Activated naive CD8-positive, alpha-beta T cell treated with anti-CD3 and anti-CD28 coated beads, Interleukin-2, amount 50 U/mL, for 24 hours (primary cell): Measurements from ENCODE around the gene ANKFN1.

Source experiments
- ATAC-seq: fragments of 150-1000 bp; cut with Tn5 transposase; one replicate; pipeline ENCODE4 v1.10.0; 2021
- DNase-seq: peaks from one replicate; pipeline ENCODE4 v3.0.0; 2021
- H3K27ac Mint-ChIP-seq: one replicate; pipeline ENCODE4 v1.8.0; 2021; ENCODE audit warnings: mild to moderate bottlenecking, mixed read lengths
- H3K27me3 Mint-ChIP-seq: one replicate; pipeline ENCODE4 v1.8.0; 2021; ENCODE audit warnings: mixed read lengths
- H3K36me3 Mint-ChIP-seq: one replicate; pipeline ENCODE4 v1.8.0; 2021; ENCODE audit warnings: low read depth, mixed read lengths
- H3K4me1 Mint-ChIP-seq: one replicate; pipeline ENCODE4 v1.8.0; 2021; ENCODE audit warnings: mixed read lengths
- H3K4me3 Mint-ChIP-seq: one replicate; pipeline ENCODE4 v1.8.0; 2021; ENCODE audit warnings: mild to moderate bottlenecking, moderate library complexity, mixed read lengths
- H3K9me3 Mint-ChIP-seq: one replicate; pipeline ENCODE4 v1.8.0; 2021; ENCODE audit warnings: mixed read lengths

The ANKFN1 gene

DNA sequence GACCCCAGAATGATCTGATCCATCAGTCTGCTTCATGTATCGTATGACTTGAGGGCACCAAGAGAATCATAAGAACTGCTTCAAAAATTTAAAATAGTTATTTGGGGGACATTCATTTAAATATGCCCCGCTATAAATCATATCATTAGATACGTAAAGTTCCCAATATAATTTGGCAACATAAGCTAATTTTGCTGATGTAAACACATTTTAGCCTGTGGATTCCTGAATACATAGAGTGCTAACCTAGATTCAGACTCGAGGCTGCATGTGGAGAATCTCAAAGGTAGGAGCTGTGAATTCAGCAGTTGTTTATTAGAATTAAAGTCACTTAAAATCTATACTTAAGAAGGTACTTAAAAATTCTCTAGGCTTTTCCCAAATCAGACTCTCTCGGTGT lies 24.9 kb downstream of the ANKFN1 start:
- ATAC-seq (no peak), DNase-seq (no peak)
- no peaks in the 10 kb centered on the region for H3K36me3 Mint-ChIP-seq
- H3K4me3 Mint-ChIP-seq: no peak overlapping the region
- H3K9me3 Mint-ChIP-seq: no peaks in the 10 kb centered on the region
- H3K4me1 Mint-ChIP-seq: no peaks in the 10 kb centered on the region
- no peak overlapping the region for H3K27ac Mint-ChIP-seq
- no peaks in the 10 kb centered on the region for H3K27me3 Mint-ChIP-seq

GRCh38 chr17:56182081-56182480 lies 28.8 kb downstream of the ANKFN1 start:
- Mint-ChIP-seq H3K9me3 (no peaks in the 10 kb centered on the region), H3K27me3 (peaks cover 2% of the 10 kb centered on the region), H3K36me3 (no peaks in the 10 kb centered on the region), H3K27ac (no peak overlapping the region), H3K4me1 (no peaks in the 10 kb centered on the region), H3K4me3 (no peak overlapping the region)
- DNase-seq (no peak), ATAC-seq (no peak)

- ATAC-seq: no peak
- no peak overlapping the region for H3K4me3 Mint-ChIP-seq
- no peaks in the 10 kb centered on the region for H3K9me3 Mint-ChIP-seq
- DNase-seq: no peak
- H3K36me3 Mint-ChIP-seq: no peaks in the 10 kb centered on the region
- H3K27ac Mint-ChIP-seq: no peak overlapping the region
- H3K4me1 Mint-ChIP-seq: no peaks in the 10 kb centered on the region
- peaks cover 4% of the 10 kb centered on the region for H3K27me3 Mint-ChIP-seq
These were observed 31.4 kb downstream of the ANKFN1 start for GRCh38 chr17:56184650-56185049.

DNA sequence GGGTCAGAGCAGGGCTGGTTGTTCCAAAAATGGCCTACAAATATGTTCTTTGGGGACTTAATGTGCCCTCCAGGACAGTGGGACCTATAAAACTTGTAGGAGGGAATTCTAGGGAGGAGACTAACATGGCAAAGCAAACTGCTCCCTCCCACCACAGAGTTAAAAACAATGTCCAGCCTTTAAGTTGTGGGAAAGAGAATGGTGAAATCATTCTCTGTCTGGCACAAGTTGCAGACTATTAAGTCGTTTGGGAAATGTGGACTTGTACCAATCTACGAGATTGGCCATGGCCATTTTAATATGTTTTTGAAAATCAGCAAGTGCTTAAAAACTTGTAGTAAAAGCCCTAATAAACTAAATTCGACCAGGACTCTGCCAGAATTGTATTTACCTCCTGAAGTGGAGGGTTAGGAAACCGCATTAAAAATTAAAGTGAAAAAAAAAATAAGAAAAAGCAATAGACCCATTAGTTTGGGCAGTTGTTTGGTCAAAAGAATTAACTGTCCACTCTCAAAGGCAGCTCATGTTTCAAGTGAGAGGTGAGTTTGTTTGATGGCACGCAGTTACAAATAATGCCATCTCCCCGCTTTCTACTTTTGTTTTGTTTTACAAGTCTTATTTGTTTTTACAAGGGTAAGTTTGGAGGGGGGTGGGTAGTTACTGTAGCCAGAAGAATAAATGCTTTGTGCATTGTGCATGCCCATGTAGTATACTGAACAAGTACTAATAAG lies 32.4 kb downstream of the ANKFN1 start:
- H3K27me3 Mint-ChIP-seq: peaks cover 4% of the 10 kb centered on the region
- no peak overlapping the region for H3K4me3 Mint-ChIP-seq
- H3K27ac Mint-ChIP-seq: no peak overlapping the region
- H3K9me3 Mint-ChIP-seq: no peaks in the 10 kb centered on the region
- DNase-seq (no peak), ATAC-seq (no peak)
- H3K36me3 Mint-ChIP-seq: no peaks in the 10 kb centered on the region
- H3K4me1 Mint-ChIP-seq: no peaks in the 10 kb centered on the region

DNA sequence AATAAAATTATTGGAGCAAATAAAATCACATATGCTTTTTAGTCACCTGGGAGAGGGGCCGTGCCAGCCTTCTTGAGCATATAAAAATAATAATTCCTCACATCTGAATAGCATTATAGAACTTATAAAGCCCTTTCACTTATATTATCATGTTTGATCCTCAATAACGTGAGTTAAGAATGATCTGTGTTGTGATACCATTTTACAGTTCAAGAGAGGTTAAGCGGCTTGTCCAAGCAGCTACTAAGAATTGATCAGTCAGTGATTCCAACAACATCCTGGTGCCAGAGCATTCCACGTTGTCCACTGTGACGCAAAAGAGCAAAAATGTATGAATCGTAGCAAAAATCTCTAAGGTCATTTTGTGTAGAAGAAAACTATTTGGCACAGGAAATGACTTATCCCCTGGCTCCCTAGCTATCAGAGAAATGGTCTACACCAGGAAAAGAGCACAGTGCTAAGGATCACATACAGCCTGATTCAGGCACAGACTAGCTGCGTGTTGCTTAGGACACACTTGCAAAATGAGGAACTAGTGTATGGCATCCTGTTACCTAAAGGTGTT lies 33.0 kb downstream of the ANKFN1 start:
- Mint-ChIP-seq H3K27ac (no peak overlapping the region), H3K9me3 (no peaks in the 10 kb centered on the region), H3K36me3 (no peaks in the 10 kb centered on the region), H3K4me1 (no peaks in the 10 kb centered on the region), H3K4me3 (no peak overlapping the region), H3K27me3 (peaks cover 4% of the 10 kb centered on the region)
- ATAC-seq (no peak), DNase-seq (no peak)

GRCh38 chr17:56203430-56203829 lies 50.2 kb downstream of the ANKFN1 start:
- Mint-ChIP-seq H3K27ac (no peak overlapping the region), H3K36me3 (no peaks in the 10 kb centered on the region), H3K9me3 (peaks cover 6% of the 10 kb centered on the region), H3K4me3 (no peak overlapping the region), H3K4me1 (peaks cover 7% of the 10 kb centered on the region), H3K27me3 (no peaks in the 10 kb centered on the region)
- no peak for ATAC-seq
- DNase-seq: no peak

DNA sequence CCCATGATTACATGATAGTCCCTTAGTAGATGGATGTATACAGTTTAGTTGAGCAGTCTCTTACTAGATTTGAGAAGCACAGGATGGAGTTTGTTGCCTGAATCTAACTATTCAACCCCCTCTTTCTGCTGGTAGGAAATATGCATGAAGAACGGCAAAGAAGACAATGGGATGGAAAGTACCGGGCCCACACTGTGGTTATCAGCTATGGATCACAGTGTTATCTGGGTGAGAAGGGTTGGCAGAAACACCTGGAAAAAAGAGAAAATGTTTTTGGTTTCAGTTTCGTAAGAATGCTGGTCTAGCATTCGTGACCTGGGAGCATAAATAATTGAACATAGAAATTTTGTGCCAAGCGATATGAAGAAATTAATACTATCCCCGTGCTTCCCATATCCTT lies 53.1 kb downstream of the ANKFN1 start:
- Mint-ChIP-seq H3K27me3 (no peaks in the 10 kb centered on the region), H3K9me3 (peaks cover 10% of the 10 kb centered on the region), H3K4me3 (no peak overlapping the region), H3K4me1 (peaks cover 7% of the 10 kb centered on the region), H3K27ac (no peak overlapping the region), H3K36me3 (no peaks in the 10 kb centered on the region)
- DNase-seq: no peak
- ATAC-seq: no peak

DNA sequence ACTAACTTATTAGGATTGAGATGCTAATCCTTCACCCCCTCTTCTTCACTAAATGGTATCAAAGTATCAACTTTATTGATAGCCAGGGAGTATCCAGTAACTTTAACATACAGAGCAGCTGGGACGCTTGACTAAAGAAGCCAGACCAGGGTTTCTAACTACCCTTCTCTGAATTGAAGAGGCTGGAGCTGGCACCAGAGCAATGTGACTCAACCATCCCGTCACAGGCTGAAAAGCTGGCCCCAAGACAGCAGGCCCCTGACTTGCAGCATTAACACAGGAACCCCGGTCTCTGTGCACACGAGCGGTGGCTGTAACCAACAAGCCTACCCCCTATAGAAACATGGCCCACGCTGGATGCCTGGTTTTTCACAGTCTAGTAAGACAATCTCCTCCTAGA lies 59.8 kb downstream of the ANKFN1 start:
- Mint-ChIP-seq H3K36me3 (no peaks in the 10 kb centered on the region), H3K27me3 (peaks cover 2% of the 10 kb centered on the region), H3K9me3 (peaks cover 4% of the 10 kb centered on the region), H3K4me1 (no peaks in the 10 kb centered on the region), H3K4me3 (no peak overlapping the region), H3K27ac (no peak overlapping the region)
- DNase-seq (no peak), ATAC-seq (no peak)

GRCh38 chr17:56217921-56218320 lies 64.6 kb downstream of the ANKFN1 start:
- ATAC-seq: no peak
- Mint-ChIP-seq H3K9me3 (no peaks in the 10 kb centered on the region), H3K36me3 (no peaks in the 10 kb centered on the region), H3K4me3 (no peak overlapping the region), H3K27ac (no peak overlapping the region), H3K27me3 (peaks cover 4% of the 10 kb centered on the region), H3K4me1 (no peaks in the 10 kb centered on the region)
- no peak for DNase-seq

DNA sequence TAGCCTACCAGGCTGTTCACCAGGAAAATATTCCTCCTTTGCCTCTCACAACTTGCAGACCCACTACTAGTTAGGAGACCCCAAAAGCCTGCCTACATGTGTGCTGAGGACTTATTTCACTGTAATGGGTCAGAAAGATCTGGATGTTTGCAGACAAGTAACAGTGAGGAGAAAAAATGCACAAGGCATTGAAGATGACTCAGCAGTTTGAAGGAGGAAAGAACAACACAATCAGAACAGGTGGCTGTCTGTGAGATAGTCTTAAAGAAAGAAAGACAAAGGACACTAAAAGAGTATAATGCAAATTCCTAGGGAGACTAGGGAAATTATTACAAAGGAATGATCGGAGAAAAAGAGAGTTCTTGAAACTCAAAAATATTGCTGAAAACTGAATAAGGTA lies 69.0 kb downstream of the ANKFN1 start:
- ATAC-seq (no peak), DNase-seq (no peak)
- Mint-ChIP-seq H3K27me3 (peaks cover 2% of the 10 kb centered on the region), H3K4me3 (no peak overlapping the region), H3K4me1 (no peaks in the 10 kb centered on the region), H3K9me3 (no peaks in the 10 kb centered on the region), H3K27ac (no peak overlapping the region), H3K36me3 (no peaks in the 10 kb centered on the region)

DNA sequence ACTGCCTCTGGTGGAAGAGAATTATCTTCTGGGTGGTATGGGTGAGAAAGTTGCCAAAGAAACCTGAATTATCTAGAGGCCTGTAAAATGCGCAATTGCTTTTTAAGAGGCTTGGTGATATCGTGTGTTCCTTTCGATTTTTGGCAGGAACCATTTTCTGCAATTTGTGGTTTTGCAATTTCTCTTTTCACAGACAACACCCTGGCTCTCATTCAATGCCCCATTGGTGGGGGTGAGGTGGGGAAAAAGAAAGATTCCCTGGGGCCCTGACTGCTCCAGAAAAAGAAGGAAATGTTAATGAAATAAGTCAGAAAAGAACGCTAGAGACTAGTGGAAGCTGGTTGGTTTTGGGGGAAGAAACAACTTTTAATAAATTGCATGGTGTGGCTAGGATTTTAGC lies 77.4 kb downstream of the ANKFN1 start:
- Mint-ChIP-seq H3K27ac (no peak overlapping the region), H3K4me1 (no peaks in the 10 kb centered on the region)
- ATAC-seq: no peak

DNA sequence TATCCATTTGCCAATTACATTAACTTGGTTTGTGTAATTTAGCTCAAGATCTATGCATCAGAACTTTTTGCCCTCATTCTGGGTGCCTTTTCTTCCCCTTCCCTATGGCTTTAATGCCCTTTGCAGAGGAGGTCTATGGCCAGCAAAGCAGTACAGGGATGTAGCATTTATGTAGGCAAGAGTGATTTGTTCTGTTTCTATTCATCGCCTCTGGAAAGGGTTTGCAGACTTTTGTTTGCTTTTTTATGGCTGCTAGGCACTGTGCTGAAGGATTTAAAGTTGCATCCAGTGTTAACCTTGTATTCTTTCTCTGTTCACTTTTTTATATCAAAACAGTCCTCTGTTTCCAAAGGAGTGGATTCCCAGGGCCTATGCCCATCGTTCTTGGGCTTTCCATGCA lies 78.0 kb downstream of the ANKFN1 start:
- Mint-ChIP-seq H3K4me1 (no peaks in the 10 kb centered on the region), H3K27me3 (no peaks in the 10 kb centered on the region), H3K36me3 (no peaks in the 10 kb centered on the region), H3K9me3 (no peaks in the 10 kb centered on the region), H3K27ac (no peak overlapping the region), H3K4me3 (no peak overlapping the region)
- ATAC-seq (no peak), DNase-seq (no peak)

More for the DNA sequence above, 77.4 kb downstream of the ANKFN1 start:
- Mint-ChIP-seq H3K27me3 (no peaks in the 10 kb centered on the region), H3K36me3 (no peaks in the 10 kb centered on the region), H3K9me3 (no peaks in the 10 kb centered on the region), H3K4me3 (no peak overlapping the region)
- no peak for DNase-seq

DNA sequence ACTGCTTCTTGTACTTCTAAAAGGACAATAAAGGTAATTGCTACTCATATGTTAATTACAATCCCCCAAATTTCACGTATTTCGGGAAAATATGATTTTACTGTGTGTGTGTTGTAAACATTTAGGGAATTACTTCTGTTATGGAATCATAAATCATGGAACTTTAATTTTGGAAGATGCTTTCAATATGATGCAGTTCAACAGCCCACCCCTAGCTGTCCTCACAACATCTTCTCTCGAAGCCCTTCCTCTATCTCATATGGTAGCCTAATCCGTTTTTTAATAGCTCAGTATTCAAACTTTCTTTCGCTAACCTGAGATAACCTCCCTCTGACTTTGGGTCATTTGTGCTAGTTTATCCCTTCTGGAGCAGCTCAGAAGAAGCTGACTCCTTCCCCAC lies 78.4 kb downstream of the ANKFN1 start:
- Mint-ChIP-seq H3K9me3 (no peaks in the 10 kb centered on the region), H3K36me3 (no peaks in the 10 kb centered on the region), H3K4me3 (no peak overlapping the region), H3K4me1 (no peaks in the 10 kb centered on the region), H3K27ac (no peak overlapping the region), H3K27me3 (no peaks in the 10 kb centered on the region)
- ATAC-seq: no peak
- no peak for DNase-seq

DNA sequence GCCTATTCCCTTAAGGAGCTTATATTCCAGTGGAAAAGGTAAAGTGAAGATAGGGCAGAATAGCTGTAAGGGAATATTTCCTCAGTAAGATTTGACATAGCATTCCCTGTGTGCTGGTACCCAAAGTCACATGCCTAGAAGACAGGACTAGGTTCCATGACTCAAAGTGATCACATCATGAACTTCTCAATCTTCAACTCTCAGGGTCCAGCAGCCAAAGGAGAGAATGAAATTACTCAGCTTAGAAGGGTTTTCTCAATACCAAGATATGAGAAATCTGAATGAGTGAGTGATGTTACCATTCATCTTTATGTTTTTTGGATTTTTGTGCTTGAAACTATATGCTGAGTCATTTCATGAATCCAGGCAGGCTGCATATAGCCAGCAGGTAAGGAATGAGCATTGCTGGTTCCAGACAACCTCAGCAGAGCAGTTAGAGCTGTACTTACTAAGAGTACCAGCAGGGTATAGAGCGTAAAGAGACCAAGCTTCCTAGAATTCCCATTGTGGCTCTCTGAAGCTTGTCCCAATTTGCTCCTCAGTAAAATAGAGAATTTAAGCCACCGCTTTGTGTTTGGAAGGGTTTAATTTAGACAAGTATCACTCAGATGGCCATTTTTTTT lies 91.1 kb downstream of the ANKFN1 start:
- ATAC-seq (no peak), DNase-seq (no peak)
- no peaks in the 10 kb centered on the region for H3K9me3 Mint-ChIP-seq
- peaks cover 4% of the 10 kb centered on the region for H3K27me3 Mint-ChIP-seq
- H3K4me1 Mint-ChIP-seq: no peaks in the 10 kb centered on the region
- no peak overlapping the region for H3K27ac Mint-ChIP-seq
- no peaks in the 10 kb centered on the region for H3K36me3 Mint-ChIP-seq
- H3K4me3 Mint-ChIP-seq: no peak overlapping the region

GRCh38 chr17:56247816-56248215 lies 94.5 kb downstream of the ANKFN1 start:
- DNase-seq (no peak), ATAC-seq (no peak)
- Mint-ChIP-seq H3K27me3 (peaks cover 3% of the 10 kb centered on the region), H3K4me3 (no peak overlapping the region), H3K27ac (no peak overlapping the region), H3K4me1 (no peaks in the 10 kb centered on the region), H3K36me3 (no peaks in the 10 kb centered on the region), H3K9me3 (no peaks in the 10 kb centered on the region)
